K562 (cell line): Measurements from ENCODE around the gene EDA. TPM values are rescaled to one million over a fixed set of nuclear protein-coding genes. Genes with fewer than 3 reads are reported as not detected.

Experiments
- ATF2 ChIP-seq: sonication (generic); formaldehyde crosslinking; IDR thresholded peaks from 2 replicates; pipeline ENCODE4 v1.8.1; 2022; ENCODE audit warnings: missing genetic modification reagents
- EWSR1 ChIP-seq: fragments of 450-650 bp; IDR thresholded peaks from 2 replicates; pipeline ENCODE4 v1.6.1; 2018; ENCODE audit warnings: borderline replicate concordance, mild to moderate bottlenecking, low read depth, moderate library complexity; ENCODE audit not compliant: partially characterized antibody
- HDAC6 ChIP-seq: IDR thresholded peaks from 2 replicates; pipeline ENCODE4 v1.6.1; 2012; ENCODE audit warnings: low read depth, mild to moderate bottlenecking, control low read depth, inconsistent platforms, low read length, moderate library complexity
- IRF9 ChIP-seq: fragments of 450-650 bp; IDR thresholded peaks from 2 replicates; pipeline ENCODE4 v1.6.1; 2016; ENCODE audit warnings: missing biosample characterization, missing genetic modification characterization
- PATZ1 ChIP-seq: fragments of 250-450 bp; sonication (Bioruptor Pico); IDR thresholded peaks from 2 replicates; pipeline ENCODE4 v1.5.0; 2020; ENCODE audit warnings: mild to moderate bottlenecking, borderline replicate concordance
- PHB2 ChIP-seq: fragments of 450-650 bp; IDR thresholded peaks from 2 replicates; pipeline ENCODE4 v1.6.1; 2017; ENCODE audit warnings: low read depth
- POLR3A ChIP-seq: IDR thresholded peaks from 2 replicates; pipeline ENCODE4 v1.6.1; 2011; ENCODE audit warnings: borderline replicate concordance, mild to moderate bottlenecking, moderate library complexity; ENCODE audit not compliant: insufficient read length, insufficient read depth; ENCODE audit errors: extremely low read depth
- PYGO2 ChIP-seq: fragments of 450-650 bp; IDR thresholded peaks from 2 replicates; pipeline ENCODE4 v1.6.1; 2016; ENCODE audit warnings: mild to moderate bottlenecking, missing genetic modification characterization, moderate library complexity, missing compliant biosample characterization
- RBFOX2 ChIP-seq: fragments of 200-400 bp; formaldehyde crosslinking; IDR thresholded peaks from 2 replicates; pipeline ENCODE4 v1.6.1; 2017; ENCODE audit warnings: low read depth, mild to moderate bottlenecking, low read length, moderate library complexity
- TAL1 ChIP-seq: fragments of 450-650 bp; IDR thresholded peaks from 2 replicates; pipeline ENCODE4 v1.6.1; 2016; ENCODE audit warnings: mild to moderate bottlenecking
- U2AF1 ChIP-seq: fragments of 200-400 bp; formaldehyde crosslinking; optimal IDR thresholded peaks from 2 replicates; pipeline ENCODE3; 2017; ENCODE audit warnings: mild to moderate bottlenecking, low read depth, low read length, moderate library complexity
- VEZF1 ChIP-seq: fragments of 200-800 bp; sonication (Bioruptor generic); IDR thresholded peaks from 2 replicates; pipeline ENCODE4 v1.6.1; 2017; ENCODE audit warnings: missing genetic modification characterization, missing compliant biosample characterization
- ZBTB2 ChIP-seq: fragments of 450-650 bp; IDR thresholded peaks from 2 replicates; pipeline ENCODE4 v1.6.1; 2016; ENCODE audit warnings: antibody characterized with exemption
- ZBTB9 ChIP-seq: fragments of 450-650 bp; formaldehyde crosslinking; IDR thresholded peaks from 2 replicates; pipeline ENCODE4 v1.4.0; 2020; ENCODE audit warnings: mild to moderate bottlenecking, moderate library complexity
- ZFP91 ChIP-seq: sonication (generic); formaldehyde crosslinking; IDR thresholded peaks from 2 replicates; pipeline ENCODE4 v1.8.0; 2022; ENCODE audit warnings: mild to moderate bottlenecking, missing genetic modification reagents
- polyA plus RNA-seq, 8 experiments: library from polyadenylated mRNA; depleted of rRNA in 4 of 8; stranded (reverse) in 5 of 8; unstranded in 3 of 8; fragments of >200 nt; fragmentation: Nextera tagmentation in 2 of 8; fragmentation: Illumina TruSeq in 1 of 8; extraction: Ambion mirVana in 2 of 8; extraction: Trizol in 1 of 8; gene quantifications; 2 replicates each; pipeline versions ENCODE4 v1.2.1 to v1.2.3, GENCODE V29; 2011 to 2014; ENCODE audit warnings: inconsistent platforms in 1 of 8, missing spikeins in 1 of 8
- total RNA-seq, 7 experiments: library from RNA; depleted of rRNA in 6 of 7; stranded (reverse); fragments of >200 nt in 6 of 7; fragmentation: Illumina TruSeq in 2 of 7; extraction: Trizol in 2 of 7; gene quantifications; 2 replicates each; pipeline versions ENCODE4 v1.2.1 to v1.2.3, GENCODE V29; 2011 to 2021; ENCODE audit warnings: low replicate concordance in 1 of 7

Gene EDA
- total and polyA plus RNA-seq, 9 of the 15 experiments (the other 6 are each of a cell fraction or from before 2014, with no cell fraction given), result 0.03 to 0.40 (median 0.07) TPM

- TF ChIP-seq VEZF1 (CRISPR knock-in tag) (peak; percentile 65), IRF9 (tag) (no peak), ZFP91 (CRISPR knock-in tag) (no peak), TAL1 (no peak), HDAC6 (no peak), PATZ1 (CRISPR knock-in tag) (no peak), EWSR1 (no peak), POLR3A (no peak), ZBTB2 (no peak), PHB2 (no peak), ZBTB9 (CRISPR knock-in tag) (no peak), PYGO2 (no peak), ATF2 (CRISPR knock-in tag) (no peak), U2AF1 (no peak), RBFOX2 (no peak)
Measured at GRCh38 chrX:69615779-69616456, at the start of gene EDA (continued).
